Left kidney (tissue), 2 donors: ENCODE measurements around the gene CORO6. TPM values are rescaled to one million over a fixed set of nuclear protein-coding genes. Genes with fewer than 3 reads are reported as not detected.

ENCODE experiments used
- DNase-seq: peaks from one replicate; pipeline ENCODE4 v3.0.0-alpha.2; 2013
- polyA plus RNA-seq: library from polyadenylated mRNA; unstranded; fragments of 120-200 nt; gene quantifications from one replicate; pipeline ENCODE4 v1.2.1, GENCODE V29; 2013; ENCODE audit not compliant: insufficient read length

Gene CORO6
- polyA plus RNA-seq, 1 donor, result 3.8 TPM

- no peak for DNase-seq
These were observed 31.5 kb downstream of the CORO6 start for GRCh38 chr17:29591146-29591736.

GRCh38 chr17:29590411-29591145 lies 32.1 kb downstream of the CORO6 start:
- DNase-seq, result no peak

GRCh38 chr17:29589524-29590410 lies 32.9 kb downstream of the CORO6 start, which contains the start of gene GIT1:
Gene GIT1 (minus strand): TSS chr17:29589648. CDS start chr17:29589378, 270 bp downstream.
- DNase-seq, result peak; percentile 89

DNA sequence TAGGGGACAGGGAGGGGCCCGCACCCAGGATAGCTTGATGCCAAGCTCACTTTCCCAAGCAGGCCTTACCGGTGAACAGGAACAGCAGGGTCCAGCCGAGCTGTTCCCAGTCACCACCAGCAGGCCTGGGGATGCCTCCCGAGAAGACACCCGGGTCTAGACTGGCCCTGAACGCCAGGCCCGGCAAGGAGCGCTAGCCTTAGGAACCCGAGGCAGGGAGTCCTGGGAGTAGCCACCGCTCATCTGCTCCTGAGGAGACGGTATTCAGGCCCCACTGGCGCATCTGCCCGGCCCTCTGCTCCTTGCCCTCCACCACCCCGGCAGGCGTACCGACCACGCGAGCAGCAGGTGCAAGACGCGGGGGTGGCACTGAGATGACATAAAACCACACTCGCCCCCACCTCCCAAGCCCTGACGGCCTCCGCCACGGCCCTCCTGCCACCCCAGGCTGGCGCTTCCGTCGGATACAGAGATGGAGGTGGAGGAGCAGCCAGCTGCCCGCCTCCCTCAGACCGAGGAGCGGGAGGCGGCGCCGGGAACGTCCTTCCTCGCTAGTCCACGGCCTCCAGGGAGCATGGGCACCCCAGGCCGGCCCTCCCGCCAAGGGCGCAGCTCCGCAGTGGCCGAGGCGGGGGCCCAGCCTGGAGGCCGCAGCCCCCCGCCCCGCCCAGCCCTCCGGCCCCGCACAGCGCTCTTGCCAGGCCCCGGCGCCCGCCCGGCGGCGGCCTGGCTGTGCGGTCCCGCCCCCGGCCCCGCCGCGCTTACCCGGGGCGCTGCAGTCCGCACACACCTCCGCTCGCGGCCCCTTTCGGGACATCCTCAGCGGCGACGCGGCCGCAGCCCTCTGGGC lies 33.9 kb downstream of the CORO6 start:
- no peak for DNase-seq

DNA sequence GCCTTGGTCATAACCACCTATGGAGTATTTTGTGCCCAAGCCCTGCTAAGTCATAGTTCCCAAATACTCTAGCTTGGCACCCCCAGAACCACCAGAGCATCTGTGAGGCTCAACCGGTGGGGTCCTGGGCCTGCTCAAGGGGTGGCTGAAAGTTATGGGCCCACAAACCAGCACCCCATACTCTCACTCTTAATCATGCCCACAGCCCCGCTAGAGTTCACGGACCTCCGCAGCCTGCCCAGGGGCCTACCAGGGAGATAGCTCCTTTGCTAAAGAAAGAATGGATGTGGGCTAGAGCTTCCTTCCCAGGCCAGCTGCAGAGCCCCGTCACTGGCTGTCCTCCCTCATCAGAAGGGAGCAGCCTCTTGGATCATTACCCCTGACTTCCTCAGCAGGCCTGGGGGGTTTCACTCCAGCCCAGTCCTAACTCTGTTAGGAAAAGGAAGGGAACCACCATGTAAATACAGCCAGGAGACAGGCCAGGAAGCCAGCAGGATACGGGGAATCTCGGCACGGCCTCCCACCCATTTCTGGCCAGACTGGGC lies 34.6 kb downstream of the CORO6 start:
- DNase-seq, result no peak

DNA sequence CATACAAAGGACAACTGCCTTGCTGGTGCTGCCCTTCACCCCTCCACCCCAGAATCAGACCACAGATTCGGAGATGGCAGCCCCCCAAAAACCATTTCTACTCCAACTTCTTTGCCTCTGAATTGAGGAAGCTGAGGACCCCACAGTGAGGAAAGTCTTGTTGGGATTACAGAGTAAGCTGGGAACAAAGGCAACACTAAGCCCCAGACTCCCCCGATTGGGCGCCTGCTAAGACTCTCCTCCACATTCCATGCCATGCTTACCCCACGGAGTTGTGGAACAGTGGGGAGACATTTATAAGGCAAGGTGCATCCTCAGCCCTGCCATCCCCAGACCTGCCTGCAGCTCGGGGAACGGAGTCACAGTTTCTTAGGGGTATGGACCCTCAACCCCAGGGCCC lies 35.1 kb downstream of the CORO6 start:
- no peak for DNase-seq

- no peak for DNase-seq
These were observed 35.8 kb downstream of the CORO6 start for GRCh38 chr17:29586676-29587469.

GRCh38 chr17:29585080-29585751 lies 37.5 kb downstream of the CORO6 start:
- DNase-seq, result no peak

DNA sequence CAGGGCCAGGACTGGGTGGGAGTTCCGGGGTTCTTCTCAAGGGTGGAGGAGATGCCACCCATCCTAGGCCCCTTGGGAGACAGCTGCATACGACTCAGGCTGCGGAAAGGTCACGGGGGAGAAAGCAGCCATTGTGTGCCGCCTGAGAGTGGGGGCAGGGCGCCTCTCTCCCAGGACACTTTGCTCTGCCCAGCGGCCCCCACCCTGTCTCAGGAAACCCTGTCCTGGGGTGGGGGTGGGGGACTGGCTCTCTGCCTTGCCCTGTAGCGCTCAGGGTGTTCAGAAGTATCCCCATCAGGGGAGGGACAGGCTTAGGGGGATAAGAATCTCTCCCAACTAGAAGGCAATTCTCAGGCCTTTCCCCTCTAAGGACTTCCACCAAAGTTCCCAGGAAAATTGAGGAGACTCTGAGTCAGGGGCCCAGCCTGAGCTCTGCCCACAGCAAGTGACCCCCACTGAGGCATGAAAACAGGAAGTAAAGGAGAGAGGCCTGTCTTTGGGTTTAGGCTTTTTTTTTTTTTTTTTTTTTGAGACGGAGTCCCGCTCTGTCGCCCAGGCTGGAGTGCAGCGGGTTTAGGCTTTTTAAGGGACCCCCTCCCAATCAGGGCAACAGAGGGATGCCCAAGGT lies 38.1 kb downstream of the CORO6 start:
- DNase-seq, result no peak

DNA sequence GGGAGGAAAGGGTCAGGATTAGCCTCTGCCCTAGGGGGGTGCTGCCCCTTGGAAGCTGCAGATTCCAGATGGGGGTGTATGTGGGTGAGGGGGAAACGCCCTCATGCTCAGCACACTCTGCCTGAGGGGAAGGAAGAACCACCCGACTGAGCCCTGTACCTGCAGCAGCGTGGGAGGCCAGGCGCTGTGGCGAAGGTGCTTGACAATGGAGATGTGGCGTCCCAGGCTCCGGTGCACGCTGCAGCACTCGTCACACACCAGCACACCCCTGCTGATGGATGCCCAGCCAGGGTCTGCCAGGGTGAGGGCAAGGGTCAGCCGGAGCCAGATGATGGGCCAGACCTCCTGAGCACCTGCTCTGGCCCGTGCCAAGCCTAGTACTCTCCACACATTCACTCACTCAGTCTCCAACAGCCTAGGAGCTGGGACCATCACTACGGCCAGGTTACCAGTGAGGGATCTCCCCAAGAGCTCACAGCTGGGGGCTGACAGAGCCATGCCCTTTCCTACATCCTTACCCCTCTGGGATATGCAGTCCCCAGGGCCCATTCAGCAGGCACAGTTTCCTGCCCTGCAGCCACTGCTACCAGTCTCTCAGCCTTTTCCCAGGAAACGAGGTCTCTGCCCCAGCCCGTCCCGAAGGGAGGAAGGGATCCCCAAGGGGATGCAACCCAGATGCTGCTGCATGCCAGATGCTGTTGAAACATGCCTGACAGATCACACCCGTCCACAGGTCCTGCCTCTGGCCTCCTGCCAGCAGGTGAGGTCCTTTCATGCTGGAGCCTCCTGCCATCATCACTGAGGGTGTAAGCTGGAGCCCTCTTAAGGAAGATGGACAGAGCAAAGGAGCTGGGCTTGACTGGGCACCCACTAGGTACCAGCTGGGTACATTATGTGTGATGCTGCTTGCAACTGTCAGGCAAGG lies 39.1 kb downstream of the CORO6 start:
- DNase-seq, result no peak

GRCh38 chr17:29582772-29583171 lies 39.9 kb downstream of the CORO6 start:
- no peak for DNase-seq

- no peak for DNase-seq
These were observed 40.4 kb downstream of the CORO6 start for GRCh38 chr17:29582254-29582765.

DNA sequence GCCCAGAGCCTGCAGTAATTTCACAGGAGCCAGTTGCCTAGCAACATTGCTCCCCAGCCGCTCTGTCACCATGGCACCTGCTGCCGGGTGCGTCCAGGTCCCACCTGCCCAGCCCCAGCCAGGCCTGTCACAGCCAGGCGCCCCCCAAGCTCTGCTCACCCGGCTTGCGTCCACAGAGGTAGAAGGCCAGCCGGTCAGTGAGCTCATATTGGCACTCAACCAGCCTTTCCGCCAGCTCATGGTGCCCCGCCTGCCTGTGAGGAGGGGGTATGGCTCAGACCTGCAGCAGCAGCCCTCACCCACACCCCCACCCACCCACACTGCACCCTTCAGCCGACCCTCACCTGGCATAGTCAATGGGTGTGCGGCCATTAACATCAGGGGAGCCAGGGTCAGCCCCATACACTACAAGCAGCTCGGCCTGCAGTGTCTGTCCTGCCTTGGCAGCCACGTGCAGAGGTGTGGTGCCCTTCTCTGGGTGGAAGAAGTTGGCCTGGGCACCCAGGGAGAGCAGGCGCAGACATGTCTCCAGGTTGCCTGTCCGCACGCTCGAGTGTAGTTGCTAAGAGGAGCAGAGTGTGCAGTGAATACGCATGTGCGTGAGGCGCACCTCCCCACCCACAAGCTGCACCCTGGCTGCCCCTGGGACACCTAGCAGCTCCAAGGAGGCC lies 41.0 kb downstream of the CORO6 start:
- DNase-seq, result no peak

DNA sequence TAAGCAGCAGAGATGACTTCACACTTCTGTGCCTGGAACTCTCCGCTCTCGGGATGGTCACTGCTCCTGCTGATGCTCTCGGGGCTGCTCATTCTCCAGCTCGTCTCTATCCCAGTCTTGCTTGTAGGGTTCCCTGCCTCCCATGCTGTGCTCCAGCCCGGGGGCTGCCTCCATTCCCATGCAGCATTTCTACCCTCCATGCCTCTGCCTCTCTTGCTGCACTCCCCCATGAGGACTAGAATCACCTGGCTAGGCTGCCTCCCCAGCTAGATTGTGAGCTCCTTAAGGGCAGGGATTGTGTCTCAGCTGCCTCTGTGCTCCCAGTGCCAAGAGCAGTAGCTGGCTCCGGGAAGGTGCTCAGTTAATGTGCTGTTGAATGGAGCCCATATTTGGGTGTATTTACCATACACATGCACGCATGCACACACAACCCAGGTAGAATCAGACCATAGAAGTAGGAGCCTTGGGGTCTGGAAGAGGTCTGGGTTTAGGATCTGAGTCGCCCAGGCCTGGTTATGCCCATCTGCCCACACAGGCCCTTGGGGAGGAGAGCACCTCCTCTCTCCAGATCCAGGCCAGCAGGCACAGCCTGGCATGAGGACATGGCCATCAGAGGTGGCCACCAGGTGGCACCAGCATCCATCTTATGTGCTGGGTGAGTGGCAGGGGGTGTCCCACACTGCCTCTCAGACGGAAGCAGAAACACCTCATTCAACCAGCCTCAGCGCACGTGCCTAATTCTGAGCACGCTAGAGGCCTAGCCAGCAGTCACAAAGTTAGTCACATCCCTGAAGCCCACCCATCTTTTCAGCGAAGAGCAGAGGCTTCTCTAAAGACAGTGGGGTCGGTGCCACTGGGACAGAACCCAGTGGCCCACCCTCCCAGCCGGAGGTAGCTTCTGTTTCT lies 42.6 kb downstream of the CORO6 start:
- DNase-seq, result peak; percentile 73

GRCh38 chr17:29578626-29579485 lies 43.9 kb downstream of the CORO6 start:
- no peak for DNase-seq
